PC-9 (cell line): ENCODE results near the gene TCAP. TPM values are rescaled to one million over a fixed set of nuclear protein-coding genes. Genes with fewer than 3 reads are reported as not detected.

Source experiments
- BruUV-seq: library from RNA; stranded (reverse); fragments of 400-500 nt; replicated peaks from 2 replicates; lab custom pipeline; 2021; lab: Mats Ljungman, UMichigan
- CTCF ChIA-PET: fragments of 300-600 bp; sonication (Branson Sonifier 250); formaldehyde crosslinking; loops from one replicate; lab custom pipeline; 2022; ENCODE audit warnings: antibody characterized with exemption; lab: Charles Lee
- POLR2A ChIA-PET: fragments of 300-600 bp; sonication (Branson Sonifier 250); formaldehyde crosslinking; loops from one replicate; lab custom pipeline; 2022; ENCODE audit warnings: antibody characterized with exemption; ENCODE audit not compliant: unreplicated experiment; lab: Charles Lee
- DNase-seq, 2 experiments: peaks; one replicate each; pipeline versions ENCODE4 v3.0.0 to v3.0.0-alpha.2; 2015 to 2022; ENCODE audit warnings: mixed read lengths in 1 of 2
- H2AFZ ChIP-seq: fragments of 200-600 bp; sonication (generic); 2 replicates; pipeline ENCODE4 v1.8.1; 2017; ENCODE audit warnings: antibody characterized with exemption
- H3F3A ChIP-seq: fragments of 200-600 bp; sonication (generic); 2 replicates; pipeline ENCODE4 v1.8.1; 2017; ENCODE audit warnings: antibody characterized with exemption, mild to moderate bottlenecking, low read depth; ENCODE audit not compliant: insufficient read depth
- H3K27ac ChIP-seq: fragments of 200-600 bp; sonication (generic); 2 replicates; pipeline ENCODE4 v1.6.1; 2016; ENCODE audit warnings: mixed run types
- H3K27me3 ChIP-seq: fragments of 200-600 bp; sonication (generic); 2 replicates; pipeline ENCODE4 v1.6.1; 2016; ENCODE audit warnings: low read depth, mixed run types; ENCODE audit not compliant: insufficient read depth
- H3K36me3 ChIP-seq: fragments of 200-600 bp; sonication (generic); 2 replicates; pipeline ENCODE4 v1.6.1; 2016; ENCODE audit warnings: low read depth, mixed run types
- H3K4me1 ChIP-seq: fragments of 200-600 bp; sonication (generic); replicated peaks from 2 replicates; pipeline ENCODE4 v1.6.1; 2016; ENCODE audit warnings: mixed run types; ENCODE audit not compliant: insufficient read depth
- H3K4me2 ChIP-seq: fragments of 200-600 bp; sonication (generic); 2 replicates; pipeline ENCODE4 v1.6.1; 2017; ENCODE audit warnings: mixed run types
- H3K4me3 ChIP-seq: fragments of 200-600 bp; sonication (generic); 2 replicates; pipeline ENCODE4 v1.6.1; 2016; ENCODE audit warnings: mixed run types
- H3K79me2 ChIP-seq: fragments of 200-600 bp; sonication (generic); 2 replicates; pipeline ENCODE4 v1.6.1; 2017; ENCODE audit warnings: low read depth, mixed run types
- H3K9me2 ChIP-seq: fragments of 200-600 bp; sonication (generic); 2 replicates; pipeline ENCODE4 v1.8.1; 2017; ENCODE audit warnings: mild to moderate bottlenecking; ENCODE audit not compliant: insufficient read depth
- H3K9me3 ChIP-seq: fragments of 200-600 bp; sonication (generic); 2 replicates; pipeline ENCODE4 v1.8.1; 2016; ENCODE audit warnings: low read depth; ENCODE audit not compliant: insufficient read depth
- H4K20me1 ChIP-seq: fragments of 200-600 bp; sonication (generic); 2 replicates; pipeline ENCODE4 v1.8.1; 2017; ENCODE audit not compliant: insufficient read depth
- CTCF ChIP-seq: fragments of 200-600 bp; sonication (generic); conservative IDR thresholded peaks from 2 replicates; pipeline ENCODE4 v1.6.1; 2017; ENCODE audit warnings: mixed run types, antibody characterized with exemption, mild to moderate bottlenecking, moderate library complexity
- EZH2 ChIP-seq: fragments of 200-600 bp; sonication (generic); IDR thresholded peaks from 2 replicates; pipeline ENCODE4 v1.8.0; 2017; ENCODE audit warnings: antibody characterized with exemption, low read depth
- intact Hi-C: fragments of 100-400 bp; cut with micrococcal nuclease; formaldehyde crosslinking; loops from one replicate; pipeline ENCODE4 v1.10.0; 2022; ENCODE audit not compliant: unreplicated experiment
- total RNA-seq: library from RNA; stranded (reverse); gene quantifications from 2 replicates; pipeline ENCODE4 v1.2.3, GENCODE V29; 2021

The TCAP gene
- total RNA-seq, 1 experiment from 2014 or later: 1.6 TPM

- Histone ChIP-seq H3K4me1 (0 out of 2 replicates have a peak, but pooled peaks cover 8% of the 10 kb centered on the region), H3K4me2 (no peak overlapping the region), H3K27ac (no peak overlapping the region), H3K9me2 (no peaks in the 10 kb centered on the region), H3K36me3 (no peaks in the 10 kb centered on the region), H2AFZ (no peak overlapping the region), H3F3A (peaks cover 15% of the 10 kb centered on the region; the same call in 1 of the 2 replicates), H4K20me1 (no peaks in the 10 kb centered on the region), H3K9me3 (no peaks in the 10 kb centered on the region), H3K79me2 (no peaks in the 10 kb centered on the region), H3K27me3 (no peaks in the 10 kb centered on the region), H3K4me3 (no peak overlapping the region)
- no TSS peak for BruUV-seq
- TF ChIP-seq CTCF (no peak), EZH2 (no peak)
- intact Hi-C loops: no loop called here
- ChIA-PET CTCF (interaction anchor here (0.5 kb wide), 1 partner anchor 105 kb away, joined by 5 read pairs; the partner anchor contains the start of gene MIEN1), POLR2A (no interaction called here)
- no peak for DNase-seq
Measured at GRCh38 chr17:39625198-39625785, 39.9 kb upstream of the TCAP start.

GRCh38 chr17:39626171-39627046, 38.7 kb upstream of the TCAP start, which contains the start of gene PPP1R1B:
Gene PPP1R1B, plus strand, starts transcription at chr17:39626952. Its CDS starts 441 bp downstream, at chr17:39627393.
- no peak within 1 kb of the TSS for H2AFZ ChIP-seq
- no peak within 1 kb of the TSS for H3K27ac ChIP-seq
- ChIA-PET POLR2A (no interaction called here), CTCF (interaction anchor here (0.5 kb wide), 1 partner anchor 104 kb away, joined by 5 read pairs; the partner anchor contains the start of gene MIEN1)
- TF ChIP-seq CTCF: no peak
- TF ChIP-seq EZH2: no peak
- no peak for DNase-seq
- peaks cover 22% of the 10 kb centered on the region; the same call in 1 of the 2 replicates for H3F3A ChIP-seq
- no peaks in the 10 kb centered on the region for H3K9me2 ChIP-seq
- H4K20me1 ChIP-seq: no peaks in the 10 kb centered on the region
- BruUV-seq: no TSS peak
- no peaks in the 10 kb centered on the region for H3K9me3 ChIP-seq
- intact Hi-C loops: no loop called here
- no peaks in the 10 kb centered on the region for H3K36me3 ChIP-seq
- H3K4me3 ChIP-seq: no peak within 1 kb of the TSS
- peaks cover 19% of the 10 kb centered on the region for H3K4me1 ChIP-seq
- no peaks in the 10 kb centered on the region for H3K79me2 ChIP-seq
- H3K4me2 ChIP-seq: no peak within 1 kb of the TSS
- no peaks in the 10 kb centered on the region for H3K27me3 ChIP-seq

GRCh38 chr17:39627047-39627711, 38.0 kb upstream of the TCAP start:
- Histone ChIP-seq H2AFZ (no peak overlapping the region), H3K9me2 (no peaks in the 10 kb centered on the region), H3K36me3 (no peaks in the 10 kb centered on the region), H4K20me1 (no peaks in the 10 kb centered on the region), H3K4me2 (no peak overlapping the region), H3K79me2 (no peaks in the 10 kb centered on the region), H3K4me1 (peaks cover 26% of the 10 kb centered on the region), H3K4me3 (no peak overlapping the region), H3F3A (peaks cover 22% of the 10 kb centered on the region; the same call in 1 of the 2 replicates), H3K27ac (no peak overlapping the region), H3K9me3 (no peaks in the 10 kb centered on the region), H3K27me3 (no peaks in the 10 kb centered on the region)
- POLR2A ChIA-PET: no interaction called here
- BruUV-seq: no TSS peak
- intact Hi-C loops: no loop called here
- no peak for DNase-seq
- TF ChIP-seq EZH2 (no peak), CTCF (no peak)
- CTCF ChIA-PET: interaction anchor here (0.7 kb wide), 1 partner anchor 411 kb away, joined by 11 read pairs; no protein-coding TSS in a partner anchor
